Islet of Langerhans (tissue), 1 donor: ENCODE data around the gene USP25.
"Not testable (repeated sequence)": the region's sequence is repeated elsewhere in the genome, so short reads cannot be mapped to it uniquely, and the experiment has no call there.

Experiments
- FAIRE-seq: peaks from one replicate; lab custom pipeline; 2011; peaks lifted over from hg19 to GRCh38; lab: Jason Lieb, UNC

USP25 gene

GRCh38 chr21:15731243-15731613 lies 1.4 kb downstream of the USP25 start:
- FAIRE-seq, result peak; percentile 70

- FAIRE-seq, result peak; percentile 99
Measured at GRCh38 chr21:15732290-15732995, 2.7 kb downstream of the USP25 start.

GRCh38 chr21:15732996-15733329 lies 3.2 kb downstream of the USP25 start:
- no peak for FAIRE-seq

- no peak for FAIRE-seq
Measured at GRCh38 chr21:15735409-15735808, 5.6 kb downstream of the USP25 start.

- not testable (repeated sequence) for FAIRE-seq
Measured at GRCh38 chr21:15735931-15736330, 6.1 kb downstream of the USP25 start.

- not testable (repeated sequence) for FAIRE-seq
Measured at GRCh38 chr21:15738779-15739178, 9.0 kb downstream of the USP25 start.

- FAIRE-seq, result no peak
Measured at GRCh38 chr21:15740383-15740782, 10.6 kb downstream of the USP25 start.

GRCh38 chr21:15741510-15741909 lies 11.7 kb downstream of the USP25 start:
- peak; percentile 33 for FAIRE-seq

GRCh38 chr21:15742052-15742670 lies 12.4 kb downstream of the USP25 start:
- no peak for FAIRE-seq

- no peak for FAIRE-seq
Measured at GRCh38 chr21:15742694-15743093, 12.9 kb downstream of the USP25 start.

GRCh38 chr21:15743593-15743992 lies 13.8 kb downstream of the USP25 start:
- no peak for FAIRE-seq

GRCh38 chr21:15744926-15745325 lies 15.1 kb downstream of the USP25 start:
- FAIRE-seq, result no peak

- FAIRE-seq, result no peak
Measured at GRCh38 chr21:15748586-15748985, 18.8 kb downstream of the USP25 start.

GRCh38 chr21:15749082-15749860 lies 19.5 kb downstream of the USP25 start:
- FAIRE-seq, result peak; percentile 81

- FAIRE-seq, result no peak
Measured at GRCh38 chr21:15749861-15750159, 20.0 kb downstream of the USP25 start.

- FAIRE-seq, result no peak
Measured at GRCh38 chr21:15751037-15751436, 21.3 kb downstream of the USP25 start.

- no peak for FAIRE-seq
Measured at GRCh38 chr21:15751546-15751945, 21.8 kb downstream of the USP25 start.

GRCh38 chr21:15752763-15753407 lies 23.1 kb downstream of the USP25 start:
- FAIRE-seq, result no peak

- FAIRE-seq, result no peak
Measured at GRCh38 chr21:15753741-15754140, 24.0 kb downstream of the USP25 start.

- FAIRE-seq, result no peak
Measured at GRCh38 chr21:15754640-15755039, 24.9 kb downstream of the USP25 start.

- no peak for FAIRE-seq
Measured at GRCh38 chr21:15755125-15755524, 25.3 kb downstream of the USP25 start.

- FAIRE-seq, result no peak
Measured at GRCh38 chr21:15759469-15759868, 29.7 kb downstream of the USP25 start.

GRCh38 chr21:15761507-15762100 lies 31.8 kb downstream of the USP25 start:
- FAIRE-seq, result no peak
